ENCODE results near the gene ANO6. TPM values are rescaled to one million over a fixed set of nuclear protein-coding genes. Genes with fewer than 3 reads are reported as not detected.
"Not testable (repeated sequence)": the region's sequence is repeated elsewhere in the genome, so short reads cannot be mapped to it uniquely, and the experiment has no call there.

Gene ANO6
- total RNA-seq, 1 experiment from 2014 or later: 34.2 TPM

DNA sequence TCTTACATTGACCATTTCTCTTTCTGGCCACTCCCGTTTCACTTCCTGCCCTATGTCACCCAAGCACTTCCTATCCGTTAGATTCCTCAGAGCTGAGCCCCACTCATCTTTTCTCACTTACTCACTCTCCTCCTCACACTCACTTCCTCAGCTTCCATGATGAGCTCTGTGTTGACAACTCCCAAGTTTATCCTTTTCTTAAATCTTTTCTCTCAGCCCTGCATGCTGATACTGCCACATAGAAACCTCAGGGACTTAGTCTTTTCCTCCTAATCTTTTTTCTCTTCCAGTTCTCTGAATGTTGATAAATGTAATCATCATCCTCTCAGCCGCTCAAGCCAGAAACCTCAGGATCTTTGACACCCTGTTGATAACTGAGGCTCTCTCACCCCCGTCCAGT lies 99.6 kb downstream of the ANO6 start:
- no peak for DNase-seq
- no peaks in the 10 kb centered on the region for H3K9me3 Mint-ChIP-seq (ENCODE audit: low read depth, unreplicated experiment)
- CTCF ChIA-PET: no interaction called here
- peaks cover 9% of the 10 kb centered on the region for H3K4me1 Mint-ChIP-seq (ENCODE audit: low read depth, unreplicated experiment)
- no peaks in the 10 kb centered on the region for H3K36me3 Mint-ChIP-seq (ENCODE audit: insufficient read depth, unreplicated experiment)
- H3K27ac Mint-ChIP-seq (ENCODE audit: unreplicated experiment): no peak overlapping the region
- no peak overlapping the region for H3K4me3 Mint-ChIP-seq (ENCODE audit: low read depth, unreplicated experiment)
- BruUV-seq (replicated peaks): no TSS peak
- H3K27me3 Mint-ChIP-seq (ENCODE audit: unreplicated experiment): no peaks in the 10 kb centered on the region
- TF ChIP-seq, protein P1, sequence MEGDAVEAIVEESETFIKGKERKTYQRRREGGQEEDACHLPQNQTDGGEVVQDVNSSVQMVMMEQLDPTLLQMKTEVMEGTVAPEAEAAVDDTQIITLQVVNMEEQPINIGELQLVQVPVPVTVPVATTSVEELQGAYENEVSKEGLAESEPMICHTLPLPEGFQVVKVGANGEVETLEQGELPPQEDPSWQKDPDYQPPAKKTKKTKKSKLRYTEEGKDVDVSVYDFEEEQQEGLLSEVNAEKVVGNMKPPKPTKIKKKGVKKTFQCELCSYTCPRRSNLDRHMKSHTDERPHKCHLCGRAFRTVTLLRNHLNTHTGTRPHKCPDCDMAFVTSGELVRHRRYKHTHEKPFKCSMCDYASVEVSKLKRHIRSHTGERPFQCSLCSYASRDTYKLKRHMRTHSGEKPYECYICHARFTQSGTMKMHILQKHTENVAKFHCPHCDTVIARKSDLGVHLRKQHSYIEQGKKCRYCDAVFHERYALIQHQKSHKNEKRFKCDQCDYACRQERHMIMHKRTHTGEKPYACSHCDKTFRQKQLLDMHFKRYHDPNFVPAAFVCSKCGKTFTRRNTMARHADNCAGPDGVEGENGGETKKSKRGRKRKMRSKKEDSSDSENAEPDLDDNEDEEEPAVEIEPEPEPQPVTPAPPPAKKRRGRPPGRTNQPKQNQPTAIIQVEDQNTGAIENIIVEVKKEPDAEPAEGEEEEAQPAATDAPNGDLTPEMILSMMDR (IDR thresholded peaks at IDR 0.05; ENCODE audit: unreplicated experiment): no peak
- intact Hi-C loops (cut with micrococcal nuclease; ENCODE audit: unreplicated experiment): no loop called here

DNA sequence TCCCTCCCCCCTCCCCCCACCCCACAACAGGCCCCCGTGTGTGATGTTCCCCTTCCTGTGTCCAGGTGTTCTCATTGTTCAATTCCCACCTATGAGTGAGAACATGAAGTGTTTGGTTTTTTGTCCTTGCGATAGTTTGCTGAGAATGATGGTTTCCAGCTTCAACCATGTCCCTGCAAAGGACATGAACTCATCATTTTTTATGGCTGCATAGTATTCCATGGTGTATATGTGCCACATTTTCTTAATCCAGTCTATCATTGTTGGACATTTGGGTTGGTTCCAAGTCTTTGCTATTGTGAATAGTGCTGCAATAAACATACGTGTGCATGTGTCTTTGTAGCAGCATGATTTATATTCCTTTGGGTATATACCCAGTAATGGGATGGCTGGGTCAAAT lies 101.4 kb downstream of the ANO6 start:
- H3K27ac Mint-ChIP-seq (ENCODE audit: unreplicated experiment); H3K4me1 Mint-ChIP-seq (ENCODE audit: low read depth, unreplicated experiment); intact Hi-C loops (cut with micrococcal nuclease; ENCODE audit: unreplicated experiment); H3K36me3 Mint-ChIP-seq (ENCODE audit: insufficient read depth, unreplicated experiment); H3K27me3 Mint-ChIP-seq (ENCODE audit: unreplicated experiment); H3K9me3 Mint-ChIP-seq (ENCODE audit: low read depth, unreplicated experiment); H3K4me3 Mint-ChIP-seq (ENCODE audit: low read depth, unreplicated experiment); CTCF ChIA-PET; DNase-seq; BruUV-seq (replicated peaks): not testable (repeated sequence)

DNA sequence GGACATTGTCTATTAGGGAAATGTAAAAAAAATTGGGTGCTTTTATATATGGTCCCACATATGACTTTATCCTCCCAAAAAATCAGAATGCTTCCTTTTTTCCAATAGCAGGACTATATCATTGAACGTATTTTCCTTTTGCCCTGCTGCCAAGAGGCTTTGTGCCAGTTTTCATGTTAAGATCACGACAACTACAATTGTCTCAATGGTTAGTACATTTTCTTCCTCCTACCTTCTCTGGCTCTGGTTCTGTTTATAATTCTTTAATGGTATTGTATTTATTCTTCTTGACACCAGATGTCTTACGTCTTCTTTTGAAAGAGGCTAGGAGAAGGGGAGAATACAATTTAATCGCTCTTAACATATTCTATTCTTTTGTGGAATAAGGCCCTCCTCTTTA lies 106.9 kb downstream of the ANO6 start:
- no TSS peak for BruUV-seq (replicated peaks)
- DNase-seq: no peak
- H3K36me3 Mint-ChIP-seq (ENCODE audit: insufficient read depth, unreplicated experiment): peaks cover 6% of the 10 kb centered on the region
- CTCF ChIA-PET: no interaction called here
- peaks cover 2% of the 10 kb centered on the region for H3K9me3 Mint-ChIP-seq (ENCODE audit: low read depth, unreplicated experiment)
- intact Hi-C loops (cut with micrococcal nuclease; ENCODE audit: unreplicated experiment): no loop called here
- H3K27me3 Mint-ChIP-seq (ENCODE audit: unreplicated experiment): no peaks in the 10 kb centered on the region
- H3K4me3 Mint-ChIP-seq (ENCODE audit: low read depth, unreplicated experiment): no peak overlapping the region
- TF ChIP-seq, protein P1 (IDR thresholded peaks at IDR 0.05; ENCODE audit: unreplicated experiment): no peak
- no peak overlapping the region for H3K27ac Mint-ChIP-seq (ENCODE audit: unreplicated experiment)
- no peaks in the 10 kb centered on the region for H3K4me1 Mint-ChIP-seq (ENCODE audit: low read depth, unreplicated experiment)

DNA sequence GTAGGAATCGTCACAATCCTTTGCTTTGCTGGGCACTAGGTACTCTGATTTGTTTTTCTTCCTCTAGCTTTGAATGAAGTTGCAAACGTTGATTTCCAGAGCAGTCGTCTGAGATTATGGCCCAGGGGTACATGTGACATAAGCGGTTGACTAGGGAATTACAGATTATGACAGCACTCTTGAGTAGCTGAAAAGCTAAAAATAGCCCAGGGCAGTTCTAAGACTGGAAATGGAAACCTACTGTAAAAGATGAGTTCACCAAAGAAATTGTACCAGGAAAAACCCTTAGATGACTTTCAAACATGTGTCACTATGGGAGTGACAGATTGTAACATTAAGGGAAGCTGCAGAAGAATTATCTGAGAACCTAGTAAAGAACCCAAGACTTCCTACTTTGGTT lies 108.5 kb downstream of the ANO6 start:
- Mint-ChIP-seq H3K4me3 (ENCODE audit: low read depth, unreplicated experiment) (no peak overlapping the region), H3K9me3 (ENCODE audit: low read depth, unreplicated experiment) (peaks cover 2% of the 10 kb centered on the region), H3K27ac (ENCODE audit: unreplicated experiment) (no peak overlapping the region), H3K36me3 (ENCODE audit: insufficient read depth, unreplicated experiment) (peaks cover 6% of the 10 kb centered on the region), H3K4me1 (ENCODE audit: low read depth, unreplicated experiment) (no peaks in the 10 kb centered on the region), H3K27me3 (ENCODE audit: unreplicated experiment) (no peaks in the 10 kb centered on the region)
- BruUV-seq (replicated peaks): no TSS peak
- intact Hi-C loops (cut with micrococcal nuclease; ENCODE audit: unreplicated experiment): no loop called here
- CTCF ChIA-PET: no interaction called here
- TF ChIP-seq, protein P1 (IDR thresholded peaks at IDR 0.05; ENCODE audit: unreplicated experiment): no peak
- DNase-seq: no peak

DNA sequence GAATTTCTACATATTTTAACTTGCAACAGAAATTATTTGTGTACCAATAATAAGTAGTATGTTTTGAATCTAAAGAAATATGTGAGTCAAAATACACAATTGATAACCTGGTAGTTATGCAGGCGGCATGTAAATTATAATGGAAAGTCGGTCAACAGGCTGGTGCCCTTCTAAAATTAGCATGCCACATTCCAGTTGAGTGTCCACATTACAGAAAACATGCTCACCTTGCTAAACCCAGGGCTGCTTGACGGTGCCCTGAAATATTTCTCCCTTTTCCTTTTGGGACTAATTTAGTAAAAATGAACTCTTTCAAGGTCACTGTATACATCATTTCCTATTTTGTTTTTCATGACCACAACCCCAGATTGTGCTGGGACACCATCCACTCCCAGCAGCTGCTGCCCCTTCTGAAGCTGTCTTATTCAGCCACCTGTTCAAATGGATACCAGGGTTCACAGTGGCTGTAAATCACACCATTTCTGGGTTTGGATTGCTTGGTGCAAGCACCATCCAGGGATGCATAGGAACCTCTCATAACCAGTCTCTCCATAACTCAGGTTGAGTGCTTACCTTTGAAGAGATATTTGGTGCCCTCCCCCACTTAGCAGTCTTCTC lies 110.6 kb downstream of the ANO6 start:
- intact Hi-C loops (cut with micrococcal nuclease; ENCODE audit: unreplicated experiment): no loop called here
- Mint-ChIP-seq H3K4me1 (ENCODE audit: low read depth, unreplicated experiment) (no peaks in the 10 kb centered on the region), H3K4me3 (ENCODE audit: low read depth, unreplicated experiment) (no peak overlapping the region), H3K27ac (ENCODE audit: unreplicated experiment) (no peak overlapping the region), H3K36me3 (ENCODE audit: insufficient read depth, unreplicated experiment) (peaks cover 6% of the 10 kb centered on the region), H3K27me3 (ENCODE audit: unreplicated experiment) (no peaks in the 10 kb centered on the region), H3K9me3 (ENCODE audit: low read depth, unreplicated experiment) (peaks cover 2% of the 10 kb centered on the region)
- TF ChIP-seq, protein P1 (IDR thresholded peaks at IDR 0.05; ENCODE audit: unreplicated experiment): no peak
- CTCF ChIA-PET: no interaction called here
- BruUV-seq (replicated peaks): no TSS peak
- no peak for DNase-seq
